ENCODE data around the gene ZC2HC1C. TPM values are rescaled to one million over a fixed set of nuclear protein-coding genes. Genes with fewer than 3 reads are reported as not detected.

The ZC2HC1C gene
- total and polyA plus RNA-seq, 2 experiments from 2014 or later, result 0.90 to 2.8 TPM

- H3K4me1 ChIP-seq (ENCODE audit: insufficient read depth), result peaks cover 15% of the 10 kb centered on the region
- no peaks in the 10 kb centered on the region for H3K9me2 ChIP-seq (ENCODE audit: insufficient read depth)
- H3K36me3 ChIP-seq (ENCODE audit: insufficient read depth), result no peaks in the 10 kb centered on the region
- Mint-ChIP-seq H3K4me3 (peak overlapping the region; percentile 96), H3K27ac (peak overlapping the region; percentile 87), H3K27me3 (ENCODE audit: insufficient read depth, low read depth, poor library complexity) (peaks cover 5% of the 10 kb centered on the region), H3K36me3 (ENCODE audit: low read depth) (peaks cover 9% of the 10 kb centered on the region), H3K9me3 (peaks cover under 1% of the 10 kb centered on the region; the same call in 1 of the 3 replicates), H3K4me1 (peaks cover 22% of the 10 kb centered on the region)
- peaks cover 10% of the 10 kb centered on the region for H3K79me2 ChIP-seq (replicated peaks; ENCODE audit: insufficient read depth)
- H3F3A ChIP-seq (replicated peaks; ENCODE audit: low read depth), result peaks cover 4% of the 10 kb centered on the region; the same call in 1 of the 2 replicates
- peak overlapping the region; percentile 81 for H3K4me3 ChIP-seq
- DNase-seq (ENCODE audit: low spot score), result no peak
- no peaks in the 10 kb centered on the region for H3K27me3 ChIP-seq (ENCODE audit: insufficient read depth)
- no peak overlapping the region for H2AFZ ChIP-seq
- no peak overlapping the region for H3K27ac ChIP-seq (ENCODE audit: low read depth)
- ATAC-seq, result no peak
- no peaks in the 10 kb centered on the region; the same call in 1 of the 2 replicates for H4K20me1 ChIP-seq (replicated peaks; ENCODE audit: insufficient read depth)
- H3K4me2 ChIP-seq, result peak overlapping the region; percentile 80
- TF ChIP-seq ZNF462 (CRISPR knock-in tag; IDR thresholded peaks at IDR 0.05), result no peak
Observed at GRCh38 chr14:75127903-75128595, 58.6 kb downstream of the ZC2HC1C start.

GRCh38 chr14:75128596-75128990 is 59.2 kb downstream of the ZC2HC1C start:
- TF ChIP-seq NANOG (IDR thresholded peaks at IDR 0.05; ENCODE audit: borderline replicate concordance) (no peak), EZH2 (IDR thresholded peaks at IDR 0.05; ENCODE audit: low read depth, unreplicated experiment) (no peak)

More at GRCh38 chr14:75128596-75128990, 59.2 kb downstream of the ZC2HC1C start:
- Histone ChIP-seq H2AFZ (no peak overlapping the region), H3K27ac (ENCODE audit: low read depth) (no peak overlapping the region), H3K4me2 (no peak overlapping the region), H3F3A (replicated peaks; ENCODE audit: low read depth) (peaks cover 9% of the 10 kb centered on the region; the same call in 1 of the 2 replicates), H4K20me1 (replicated peaks; ENCODE audit: insufficient read depth) (no peaks in the 10 kb centered on the region; the same call in 1 of the 2 replicates), H3K4me1 (ENCODE audit: insufficient read depth) (peaks cover 15% of the 10 kb centered on the region), H3K4me3 (no peak overlapping the region), H3K36me3 (ENCODE audit: insufficient read depth) (peaks cover under 1% of the 10 kb centered on the region; the same call in 1 of the 2 replicates), H3K9me2 (ENCODE audit: insufficient read depth) (no peaks in the 10 kb centered on the region), H3K27me3 (ENCODE audit: insufficient read depth) (no peaks in the 10 kb centered on the region), H3K79me2 (replicated peaks; ENCODE audit: insufficient read depth) (peaks cover 10% of the 10 kb centered on the region)
- no peak for ATAC-seq
- Mint-ChIP-seq H3K27me3 (ENCODE audit: insufficient read depth, low read depth, poor library complexity) (peaks cover 5% of the 10 kb centered on the region), H3K9me3 (peaks cover 4% of the 10 kb centered on the region; the same call in 2 of the 3 replicates), H3K36me3 (ENCODE audit: low read depth) (peaks cover 14% of the 10 kb centered on the region), H3K4me3 (peak overlapping the region; percentile 38; the same call in 2 of the 3 replicates), H3K4me1 (peaks cover 22% of the 10 kb centered on the region), H3K27ac (no peak overlapping the region)
- DNase-seq (ENCODE audit: low spot score), result no peak

Small RNA genes lying within 50 kb of the gene (small RNA-seq; reads per million reads assigned to genes)
- gene HIF1AP1 (ENCODE audit: low replicate concordance) (not detected), gene RNU6-689P (ENCODE audit: low replicate concordance) (not detected)

Other genes with a start within 250 kb of the ZC2HC1C start
- gene PROX2, start 193.5 kb upstream of the ZC2HC1C start, total RNA-seq (2014; rRNA removed; shearing (Covaris generic)), result 0.31 TPM in 1 of 2 replicates, not detected in the other
- 0.06 and 0.09 TPM in 2 replicates for gene PROX2, start 193.5 kb upstream of the ZC2HC1C start, polyA plus RNA-seq (2016; fragmentation: Nextera tagmentation; extraction: Ambion mirVana)
- gene DLST, start 187.7 kb upstream of the ZC2HC1C start, total RNA-seq (2014; rRNA removed; shearing (Covaris generic)), result 102 and 106 TPM in 2 replicates
- gene DLST, start 187.7 kb upstream of the ZC2HC1C start, polyA plus RNA-seq (2016; fragmentation: Nextera tagmentation; extraction: Ambion mirVana), result 11.2 TPM in 2 replicates
- 6.5 and 11.6 TPM in 2 replicates for gene RPS6KL1, start 146.4 kb upstream of the ZC2HC1C start, total RNA-seq (2014; rRNA removed; shearing (Covaris generic))
- gene RPS6KL1, start 146.4 kb upstream of the ZC2HC1C start, polyA plus RNA-seq (2016; fragmentation: Nextera tagmentation; extraction: Ambion mirVana), result 4.6 and 5.6 TPM in 2 replicates
- gene PGF, start 114.0 kb upstream of the ZC2HC1C start, total RNA-seq (2014; rRNA removed; shearing (Covaris generic)), result 6.3 and 9.5 TPM in 2 replicates
- 2.9 and 5.1 TPM in 2 replicates for gene PGF, start 114.0 kb upstream of the ZC2HC1C start, polyA plus RNA-seq (2016; fragmentation: Nextera tagmentation; extraction: Ambion mirVana)
- gene EIF2B2, start 66.7 kb upstream of the ZC2HC1C start, total RNA-seq (2014; rRNA removed; shearing (Covaris generic)), result 39.2 and 41.4 TPM in 2 replicates
- 36.4 and 40.5 TPM in 2 replicates for gene EIF2B2, start 66.7 kb upstream of the ZC2HC1C start, polyA plus RNA-seq (2016; fragmentation: Nextera tagmentation; extraction: Ambion mirVana)
- gene MLH3, start 18.2 kb upstream of the ZC2HC1C start, total RNA-seq (2014; rRNA removed; shearing (Covaris generic)), result 14.7 and 14.8 TPM in 2 replicates
- gene MLH3, start 18.2 kb upstream of the ZC2HC1C start, polyA plus RNA-seq (2016; fragmentation: Nextera tagmentation; extraction: Ambion mirVana), result 8.6 and 10.7 TPM in 2 replicates
- 18.4 and 23.0 TPM in 2 replicates for gene ACYP1, start 5.6 kb upstream of the ZC2HC1C start, total RNA-seq (2014; rRNA removed; shearing (Covaris generic))
- gene ACYP1, start 5.6 kb upstream of the ZC2HC1C start, polyA plus RNA-seq (2016; fragmentation: Nextera tagmentation; extraction: Ambion mirVana), result 91.5 and 104 TPM in 2 replicates
- 31.1 and 37.3 TPM in 2 replicates for gene NEK9, start 57.4 kb downstream of the ZC2HC1C start, total RNA-seq (2014; rRNA removed; shearing (Covaris generic))
- gene NEK9, start 57.4 kb downstream of the ZC2HC1C start, polyA plus RNA-seq (2016; fragmentation: Nextera tagmentation; extraction: Ambion mirVana), result 13.9 and 16.3 TPM in 2 replicates
- 196 and 237 TPM in 2 replicates for gene TMED10, start 107.0 kb downstream of the ZC2HC1C start, total RNA-seq (2014; rRNA removed; shearing (Covaris generic))
- 144 and 180 TPM in 2 replicates for gene TMED10, start 107.0 kb downstream of the ZC2HC1C start, polyA plus RNA-seq (2016; fragmentation: Nextera tagmentation; extraction: Ambion mirVana)
- 39.7 and 47.3 TPM in 2 replicates for gene FOS, start 209.2 kb downstream of the ZC2HC1C start, total RNA-seq (2014; rRNA removed; shearing (Covaris generic))
- 48.6 and 54.8 TPM in 2 replicates for gene FOS, start 209.2 kb downstream of the ZC2HC1C start, polyA plus RNA-seq (2016; fragmentation: Nextera tagmentation; extraction: Ambion mirVana)